DMS 273 (cell line): ENCODE measurements around the gene PON2.
A peak's percentile ranks its signal among the peaks of the same experiment; 100 is the strongest.

ENCODE experiments used
- DNase-seq: peaks from one replicate; lab custom pipeline; 2025; ENCODE audit not compliant: unreplicated experiment; lab: John Stamatoyannopoulos, UW

Gene PON2

DNA sequence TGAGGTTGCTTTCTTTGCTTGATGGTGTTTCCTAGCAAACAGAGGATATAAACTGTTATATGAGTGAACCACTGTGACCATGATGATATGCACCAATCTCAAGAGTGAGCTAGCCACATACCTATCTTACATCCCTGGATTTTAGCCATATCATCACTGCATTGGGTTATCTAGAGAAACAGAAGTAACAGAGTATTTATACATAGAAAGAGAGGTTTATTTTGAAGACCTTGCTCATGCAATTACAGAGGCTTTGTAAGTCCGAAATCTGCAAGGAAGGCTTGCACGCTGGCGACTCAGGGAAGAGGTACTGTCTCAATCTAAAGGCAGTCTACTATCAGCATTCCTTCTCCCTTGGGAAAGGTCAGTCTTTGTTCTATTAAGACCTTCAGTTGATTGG lies 11.8 kb upstream of the PON2 start:
- DNase-seq: no peak

DNA sequence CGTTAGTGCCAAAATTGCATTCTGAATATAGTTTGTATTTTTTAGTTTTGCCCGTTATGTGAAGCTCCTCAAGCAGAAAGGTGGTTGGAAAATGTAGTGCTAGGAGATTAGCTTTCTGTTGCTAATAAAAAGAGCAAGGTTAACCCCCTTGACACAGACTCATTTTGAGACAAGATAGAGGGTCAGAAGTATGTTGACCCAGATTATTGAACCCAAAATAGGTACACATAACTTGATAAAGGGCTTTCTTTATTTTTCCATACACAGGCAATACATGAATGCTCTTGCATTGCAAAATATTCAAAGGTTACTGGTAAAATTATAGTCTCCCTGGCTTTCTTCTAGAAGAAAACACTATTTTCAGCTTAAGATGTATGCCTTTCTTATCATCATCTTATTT lies 10.0 kb upstream of the PON2 start:
- DNase-seq: no peak

DNA sequence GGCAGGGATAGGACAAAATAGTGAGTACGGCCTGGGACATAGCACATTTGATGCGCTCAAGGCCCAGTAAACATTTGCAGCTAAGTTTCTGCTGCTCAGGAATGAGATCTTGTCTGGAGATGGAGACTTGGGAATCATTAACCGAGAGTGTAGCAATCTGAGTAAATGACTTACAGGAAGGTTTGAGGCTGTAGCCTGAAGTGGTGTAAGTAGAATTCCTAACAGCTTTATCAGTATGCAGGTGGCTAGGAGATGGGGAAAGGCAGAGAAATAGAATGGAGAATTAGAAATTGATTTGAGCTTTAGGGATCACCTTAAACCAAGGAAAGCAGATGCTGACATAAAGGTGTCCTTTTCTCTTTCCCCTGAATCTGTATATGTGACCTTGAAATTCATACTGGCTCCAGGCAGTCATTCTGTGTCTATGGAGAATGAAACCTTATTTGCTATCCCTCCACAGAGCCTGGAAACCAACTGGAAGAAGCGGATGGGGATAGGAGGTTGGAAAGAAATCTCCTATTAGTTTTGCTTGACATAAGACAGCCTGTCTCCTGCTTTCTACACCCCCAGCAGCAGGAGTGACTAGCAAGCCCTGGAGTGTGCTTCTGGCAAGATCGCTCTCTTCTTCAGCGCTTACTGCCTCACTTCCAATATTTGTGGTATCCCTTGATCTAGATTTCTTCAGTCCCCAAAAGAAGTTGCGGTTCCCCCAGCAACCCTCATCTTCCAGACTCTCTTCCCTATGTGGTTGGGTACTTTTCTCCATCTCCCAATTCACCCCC lies 6.4 kb upstream of the PON2 start:
- DNase-seq: no peak

DNA sequence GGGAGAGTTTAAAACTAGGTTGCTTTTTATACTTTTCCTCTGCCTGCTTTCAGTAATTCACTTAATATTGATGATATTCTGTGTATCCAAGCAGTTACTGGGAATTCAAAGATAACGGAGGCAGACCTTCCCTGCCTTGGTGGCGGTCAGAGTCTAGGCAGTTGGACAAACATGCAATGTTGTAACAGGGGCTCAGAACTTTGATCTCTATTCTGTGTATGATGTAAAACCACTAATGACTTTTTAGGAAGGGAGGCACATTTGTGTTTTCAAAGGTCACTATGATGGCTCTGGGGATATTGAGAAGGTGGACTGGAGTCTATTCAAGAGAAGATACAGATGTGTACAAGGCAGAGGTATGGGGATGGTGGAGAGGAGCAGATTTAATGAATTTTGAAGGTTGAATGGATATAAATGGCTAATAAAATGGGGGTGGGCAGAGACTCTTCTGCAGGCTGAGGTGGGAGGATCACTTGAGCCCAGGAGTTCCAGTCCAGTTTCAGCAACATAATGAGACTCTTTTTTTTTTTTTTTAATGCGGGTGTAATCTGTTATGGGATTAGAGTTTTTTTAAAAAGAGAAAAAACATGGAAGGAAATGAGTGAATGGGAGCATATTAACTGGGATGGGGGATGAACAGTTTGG lies 5.7 kb upstream of the PON2 start:
- DNase-seq: no peak

- DNase-seq: no peak
Observed at GRCh38 chr7:95436407-95436806, 1.6 kb upstream of the PON2 start.

DNA sequence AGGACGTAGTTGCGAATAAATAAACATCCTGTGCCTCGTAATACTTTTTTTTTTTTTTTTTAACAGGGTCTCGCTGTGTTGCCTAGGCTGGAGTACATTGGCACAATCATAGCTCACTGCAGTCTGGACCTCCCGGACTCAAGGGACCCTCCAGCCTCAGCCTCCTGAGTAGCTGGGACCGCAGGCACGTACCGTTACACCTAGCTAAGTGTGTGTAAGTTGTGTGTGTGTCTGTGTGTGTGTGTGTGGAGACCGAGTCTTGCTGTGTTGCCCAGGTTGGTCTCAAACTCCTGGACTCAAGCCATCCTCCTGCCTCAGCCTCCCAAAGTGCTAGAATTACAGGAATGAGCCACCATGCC lies 573 bp upstream of the PON2 start:
- no peak for DNase-seq

GRCh38 chr7:95433952-95434556 lies 774 bp downstream of the PON2 start:
- no peak for DNase-seq

DNA sequence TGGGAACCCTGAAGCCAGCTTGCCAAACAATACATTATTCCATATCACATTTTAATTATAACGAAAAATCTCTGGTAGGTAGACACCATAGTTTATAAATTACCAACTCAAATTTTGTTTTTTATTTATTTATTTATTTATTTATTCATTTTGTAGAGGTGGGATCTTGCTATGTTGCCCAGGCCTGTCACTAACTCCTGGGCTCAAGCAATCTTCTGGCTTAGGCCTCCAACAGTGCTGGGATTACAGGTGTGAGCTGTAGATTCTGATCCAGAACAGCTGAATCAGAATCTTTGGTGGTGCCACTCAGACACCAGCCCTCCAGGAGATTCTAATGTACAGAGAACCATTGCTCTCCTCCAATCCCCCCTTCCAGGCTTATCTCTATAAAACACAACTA lies 1.7 kb downstream of the PON2 start:
- DNase-seq: no peak

GRCh38 chr7:95432606-95433005 lies 2.2 kb downstream of the PON2 start:
- DNase-seq: no peak

DNA sequence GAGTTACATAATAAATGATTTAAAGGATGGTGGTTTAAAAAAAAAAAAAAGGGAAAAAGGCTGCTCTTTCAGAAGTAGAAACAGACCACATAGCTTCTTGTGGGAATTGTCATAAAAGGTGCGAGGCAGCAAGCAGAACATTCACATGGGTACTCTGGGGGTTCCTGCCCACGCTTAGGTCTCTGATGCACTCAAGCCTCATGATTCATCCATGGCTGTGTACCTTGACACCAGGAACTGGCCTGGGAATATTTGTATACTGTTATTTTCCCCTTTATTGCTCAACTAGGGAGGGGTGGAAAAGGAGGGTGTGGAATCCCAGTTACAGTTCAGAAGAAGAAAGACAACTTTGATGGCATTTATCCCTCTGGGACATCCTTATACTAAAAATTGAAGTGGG lies 4.0 kb downstream of the PON2 start:
- no peak for DNase-seq

GRCh38 chr7:95429241-95429990 lies 5.4 kb downstream of the PON2 start:
- no peak for DNase-seq

- no peak for DNase-seq
Observed at GRCh38 chr7:95427914-95428516, 6.8 kb downstream of the PON2 start.

DNA sequence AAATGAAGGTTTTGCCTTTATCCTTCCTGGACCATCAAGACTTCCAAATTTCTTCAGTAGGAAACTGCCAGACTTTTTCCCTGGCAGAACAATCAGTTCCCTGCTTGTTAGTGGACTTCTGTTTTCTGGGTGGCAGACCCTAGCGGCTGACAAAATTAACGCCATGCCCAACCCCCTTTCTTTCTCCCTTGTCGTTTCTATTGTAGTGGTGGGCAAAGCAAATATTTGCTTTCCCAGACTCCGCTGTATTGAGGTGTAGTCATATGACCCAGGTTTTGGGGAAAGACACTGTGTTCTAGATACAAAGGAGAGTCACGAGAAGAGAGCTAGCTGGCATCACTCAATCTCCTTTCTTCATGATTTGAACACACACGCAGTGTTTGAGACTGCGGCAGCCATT lies 7.7 kb downstream of the PON2 start:
- DNase-seq: no peak

DNA sequence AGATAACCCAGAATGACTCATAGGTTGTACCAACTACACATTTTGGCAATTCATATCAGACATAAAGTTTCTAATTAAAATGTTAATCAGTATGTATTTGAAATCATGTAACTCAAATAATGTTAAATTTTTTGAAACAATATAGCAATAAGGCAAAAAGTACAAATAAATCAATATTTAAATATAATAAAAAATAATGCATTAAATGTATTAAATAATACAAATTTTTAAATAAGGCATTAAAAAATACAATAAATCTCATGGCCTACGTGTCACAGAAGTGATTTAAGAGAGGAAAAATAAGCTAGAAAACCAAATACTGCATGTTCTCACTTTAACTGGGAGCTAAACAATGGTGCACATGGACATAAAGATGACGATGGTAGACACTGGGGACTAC lies 9.1 kb downstream of the PON2 start:
- DNase-seq: no peak

DNA sequence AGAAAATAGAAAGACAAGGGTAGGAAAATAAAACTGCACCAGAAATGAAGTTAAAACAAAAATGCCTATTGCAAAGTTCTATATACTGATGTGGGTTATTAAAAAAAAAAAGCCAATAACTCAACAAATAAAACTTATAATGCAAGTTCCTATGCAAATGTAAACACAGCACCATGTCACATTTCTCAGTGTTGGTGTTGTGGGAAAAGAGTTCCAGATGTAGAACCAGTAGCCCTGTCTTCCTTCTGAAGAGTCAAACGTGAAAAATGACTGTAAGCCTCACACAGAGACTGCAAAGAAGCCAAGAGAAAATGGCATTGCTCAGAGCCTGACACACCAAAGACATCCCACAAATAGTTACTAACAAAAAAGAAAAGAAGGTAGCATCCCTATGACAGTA lies 10.1 kb downstream of the PON2 start:
- no peak for DNase-seq

DNA sequence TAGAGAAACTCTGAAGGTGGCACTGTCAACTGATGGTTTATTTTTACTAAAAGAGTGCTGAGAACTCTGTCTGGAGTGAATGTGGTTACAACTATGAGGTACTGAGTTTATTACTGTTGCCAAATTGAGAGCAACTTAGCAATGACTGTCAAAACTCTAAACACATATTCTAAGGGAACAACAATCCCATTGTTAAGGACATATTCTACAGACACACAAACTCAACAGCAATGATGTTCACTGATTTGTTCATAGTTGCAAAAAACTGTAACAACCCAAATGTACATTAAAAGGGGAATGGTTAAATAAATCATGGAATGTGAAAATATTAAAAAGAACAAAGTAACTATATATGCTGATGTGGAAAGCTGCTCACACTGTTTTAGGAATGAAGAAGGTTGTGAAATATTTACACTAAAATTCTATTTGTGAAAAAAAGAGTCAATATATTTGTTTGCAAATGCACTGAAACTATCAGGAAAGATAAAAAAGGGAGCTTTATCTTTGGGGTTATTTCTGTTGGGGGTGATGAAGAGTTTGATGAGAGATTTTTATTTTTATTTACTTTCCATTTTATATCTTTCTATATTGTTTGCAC lies 12.9 kb downstream of the PON2 start:
- no peak for DNase-seq

- peak; percentile 31 for DNase-seq
Observed at GRCh38 chr7:95421000-95421846, 13.6 kb downstream of the PON2 start.

DNA sequence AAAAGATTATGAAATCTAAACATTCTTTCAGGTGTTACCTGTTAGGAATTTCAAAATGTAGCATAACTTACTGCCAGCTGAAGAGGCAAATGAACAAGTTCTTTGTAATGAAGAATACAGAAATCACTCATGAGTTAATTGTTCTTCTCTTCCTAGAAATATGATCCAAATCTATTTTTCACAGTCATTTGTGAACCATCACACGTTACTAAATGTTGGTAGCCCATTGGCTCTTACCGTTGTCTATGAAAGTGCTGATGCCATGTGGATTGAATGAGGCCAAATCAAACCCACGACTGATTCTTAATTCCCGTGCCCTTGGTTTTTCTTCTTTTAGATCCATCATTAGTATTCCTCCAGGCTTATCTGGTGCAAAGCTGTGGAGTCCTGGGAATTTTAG lies 22.8 kb downstream of the PON2 start:
- DNase-seq: no peak

GRCh38 chr7:95411666-95412065 lies 23.2 kb downstream of the PON2 start:
- DNase-seq: no peak

GRCh38 chr7:95411036-95411435 lies 23.8 kb downstream of the PON2 start:
- DNase-seq: no peak
